DOHH2 (cell line): Measurements from ENCODE around the gene PPP2R2B.

Source experiments
- H3F3A ChIP-seq: fragments of 200-600 bp; sonication (generic), shearing (Covaris generic); 2 replicates; pipeline ENCODE4 v1.6.0; 2016; ENCODE audit warnings: antibody characterized with exemption, mild to moderate bottlenecking; ENCODE audit not compliant: control insufficient read depth, insufficient read depth
- H3K27ac ChIP-seq: fragments of 200-600 bp; sonication (generic); 2 replicates; pipeline ENCODE4 v1.5.1; 2014; ENCODE audit warnings: low read depth, mild to moderate bottlenecking, low read length, moderate library complexity
- H3K27me3 ChIP-seq: fragments of 200-600 bp; sonication (generic); 2 replicates; pipeline ENCODE4 v1.6.1; 2014; ENCODE audit warnings: mild to moderate bottlenecking, low read length, mixed read lengths; ENCODE audit not compliant: control insufficient read depth
- H3K36me3 ChIP-seq: fragments of 200-600 bp; sonication (generic); 2 replicates; pipeline ENCODE4 v1.6.1; 2014; ENCODE audit warnings: mild to moderate bottlenecking, low read length, moderate library complexity, mixed read lengths; ENCODE audit not compliant: control insufficient read depth
- H3K4me1 ChIP-seq: fragments of 200-600 bp; sonication (generic); 2 replicates; pipeline ENCODE4 v1.6.1; 2014; ENCODE audit warnings: mild to moderate bottlenecking, low read length, mixed read lengths; ENCODE audit not compliant: control insufficient read depth
- H3K4me2 ChIP-seq: fragments of 200-600 bp; sonication (generic); 2 replicates; pipeline ENCODE4 v1.6.0; 2014; ENCODE audit warnings: mild to moderate bottlenecking, low read length, moderate library complexity
- H3K4me3 ChIP-seq: fragments of 200-600 bp; sonication (generic); 2 replicates; pipeline ENCODE4 v1.5.1; 2014; ENCODE audit warnings: mild to moderate bottlenecking, low read length, mixed read lengths
- H3K79me2 ChIP-seq: fragments of 200-600 bp; sonication (generic); 2 replicates; pipeline ENCODE4 v1.6.1; 2014; ENCODE audit warnings: mild to moderate bottlenecking, low read length, mixed read lengths; ENCODE audit not compliant: control insufficient read depth
- H3K9me2 ChIP-seq: fragments of 200-600 bp; sonication (generic); replicated peaks from 2 replicates; pipeline ENCODE4 v1.6.1; 2014; ENCODE audit warnings: mild to moderate bottlenecking, low read length, mixed read lengths; ENCODE audit not compliant: control insufficient read depth
- H3K9me3 ChIP-seq: fragments of 200-600 bp; sonication (generic); 2 replicates; pipeline ENCODE4 v1.6.1; 2014; ENCODE audit warnings: antibody characterized with exemption, low read length, mixed read lengths; ENCODE audit not compliant: control insufficient read depth, insufficient read depth
- H4K20me1 ChIP-seq: fragments of 200-600 bp; sonication (generic); 2 replicates; pipeline ENCODE4 v1.6.0; 2014; ENCODE audit warnings: low read depth, mild to moderate bottlenecking, antibody characterized with exemption, low read length, moderate library complexity; ENCODE audit not compliant: control insufficient read depth, insufficient read depth
- EZH2phosphoT487 ChIP-seq: fragments of 200-600 bp; sonication (generic); IDR thresholded peaks from 2 replicates; pipeline ENCODE4 v1.6.1; 2017; ENCODE audit warnings: borderline replicate concordance, mild to moderate bottlenecking, antibody characterized with exemption, low read length, moderate library complexity, mixed read lengths
- TF ChIP-seq, protein P1 (sequence below): fragments of 200-600 bp; sonication (generic); IDR thresholded peaks from one replicate; pipeline ENCODE4 v1.5.1; 2014; ENCODE audit warnings: antibody characterized with exemption, mild to moderate bottlenecking, low read depth, low read length; ENCODE audit not compliant: poor library complexity, severe bottlenecking

The PPP2R2B gene

DNA sequence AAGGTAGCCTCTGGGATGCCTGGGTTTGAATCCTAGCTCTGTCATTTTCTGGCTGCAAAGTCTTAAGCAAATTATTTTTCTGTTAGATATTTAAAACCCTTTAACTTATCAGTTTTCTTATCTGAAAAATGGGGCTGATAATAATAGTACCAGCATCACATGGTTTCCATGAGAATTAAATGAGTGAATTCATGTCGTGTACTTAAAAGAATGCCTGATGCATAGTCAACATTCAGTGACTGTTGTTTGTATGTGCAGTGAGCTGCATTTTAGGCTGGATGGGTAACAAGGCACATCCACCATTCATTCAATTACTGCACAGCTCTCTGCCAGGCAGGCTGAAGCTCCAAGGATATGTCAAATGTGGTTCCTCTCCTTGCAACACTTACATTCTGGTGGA lies 122.0 kb downstream of the PPP2R2B start:
- Histone ChIP-seq H3K4me1 (no peaks in the 10 kb centered on the region), H3K9me3 (no peaks in the 10 kb centered on the region), H3F3A (no peaks in the 10 kb centered on the region), H3K4me2 (no peak overlapping the region), H3K27ac (no peak overlapping the region), H3K4me3 (no peak overlapping the region), H4K20me1 (no peaks in the 10 kb centered on the region), H3K79me2 (no peaks in the 10 kb centered on the region), H3K36me3 (no peaks in the 10 kb centered on the region), H3K9me2 (no peaks in the 10 kb centered on the region), H3K27me3 (no peaks in the 10 kb centered on the region)
- TF ChIP-seq, protein P1, sequence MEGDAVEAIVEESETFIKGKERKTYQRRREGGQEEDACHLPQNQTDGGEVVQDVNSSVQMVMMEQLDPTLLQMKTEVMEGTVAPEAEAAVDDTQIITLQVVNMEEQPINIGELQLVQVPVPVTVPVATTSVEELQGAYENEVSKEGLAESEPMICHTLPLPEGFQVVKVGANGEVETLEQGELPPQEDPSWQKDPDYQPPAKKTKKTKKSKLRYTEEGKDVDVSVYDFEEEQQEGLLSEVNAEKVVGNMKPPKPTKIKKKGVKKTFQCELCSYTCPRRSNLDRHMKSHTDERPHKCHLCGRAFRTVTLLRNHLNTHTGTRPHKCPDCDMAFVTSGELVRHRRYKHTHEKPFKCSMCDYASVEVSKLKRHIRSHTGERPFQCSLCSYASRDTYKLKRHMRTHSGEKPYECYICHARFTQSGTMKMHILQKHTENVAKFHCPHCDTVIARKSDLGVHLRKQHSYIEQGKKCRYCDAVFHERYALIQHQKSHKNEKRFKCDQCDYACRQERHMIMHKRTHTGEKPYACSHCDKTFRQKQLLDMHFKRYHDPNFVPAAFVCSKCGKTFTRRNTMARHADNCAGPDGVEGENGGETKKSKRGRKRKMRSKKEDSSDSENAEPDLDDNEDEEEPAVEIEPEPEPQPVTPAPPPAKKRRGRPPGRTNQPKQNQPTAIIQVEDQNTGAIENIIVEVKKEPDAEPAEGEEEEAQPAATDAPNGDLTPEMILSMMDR = no peak
- TF ChIP-seq EZH2phosphoT487 = no peak

DNA sequence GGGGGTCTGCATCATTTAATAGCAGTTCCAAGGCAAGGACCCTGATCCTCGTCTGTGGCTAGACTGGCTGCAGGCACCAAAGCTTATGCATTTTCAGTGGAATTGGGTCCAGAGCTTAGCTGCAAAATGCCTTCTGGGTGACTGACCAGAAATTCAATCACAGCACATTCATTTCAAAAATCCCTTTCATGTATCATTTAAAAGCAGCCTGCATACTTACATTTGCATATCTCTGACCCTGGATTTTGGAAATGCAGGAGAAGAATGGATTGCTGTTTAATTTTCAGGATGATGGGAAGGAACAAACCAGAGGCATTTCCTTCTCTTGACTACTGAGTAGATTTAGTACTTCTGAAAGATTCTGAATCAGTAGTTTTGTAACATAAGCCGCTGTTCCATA lies 122.8 kb downstream of the PPP2R2B start:
- H3K27ac ChIP-seq = no peak overlapping the region
- no peak overlapping the region for H3K4me3 ChIP-seq
- H3K9me3 ChIP-seq = no peaks in the 10 kb centered on the region
- H3K4me1 ChIP-seq = no peaks in the 10 kb centered on the region
- H3K4me2 ChIP-seq = no peak overlapping the region
- no peaks in the 10 kb centered on the region for H3K27me3 ChIP-seq
- no peaks in the 10 kb centered on the region for H4K20me1 ChIP-seq
- TF ChIP-seq, protein P1 = no peak
- no peak for TF ChIP-seq EZH2phosphoT487
- no peaks in the 10 kb centered on the region for H3K36me3 ChIP-seq
- no peaks in the 10 kb centered on the region for H3K79me2 ChIP-seq
- H3K9me2 ChIP-seq = no peaks in the 10 kb centered on the region
- no peaks in the 10 kb centered on the region for H3F3A ChIP-seq

DNA sequence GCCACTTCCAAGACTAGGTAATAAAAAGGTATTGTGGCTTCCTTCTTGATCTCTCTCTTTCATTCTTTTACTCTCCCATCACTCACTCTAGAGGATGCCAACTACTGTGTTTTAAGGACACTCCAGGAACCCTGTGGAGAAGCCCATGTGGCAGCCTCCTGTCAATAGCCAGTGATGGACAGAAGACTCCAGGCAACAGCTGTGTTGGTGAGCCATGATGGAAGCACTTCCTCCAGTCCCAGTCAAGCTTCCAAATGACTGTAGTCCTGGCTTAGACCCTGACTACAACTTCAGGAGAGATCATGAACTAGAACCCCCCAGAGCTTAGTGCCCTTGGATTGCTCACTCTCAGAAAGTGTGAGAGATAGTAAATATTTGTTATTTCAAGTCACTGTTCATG lies 123.9 kb downstream of the PPP2R2B start:
- Histone ChIP-seq H3K36me3 (no peaks in the 10 kb centered on the region), H3F3A (no peaks in the 10 kb centered on the region), H3K4me1 (no peaks in the 10 kb centered on the region), H3K79me2 (no peaks in the 10 kb centered on the region), H3K9me2 (no peaks in the 10 kb centered on the region), H3K27me3 (no peaks in the 10 kb centered on the region), H4K20me1 (no peaks in the 10 kb centered on the region), H3K27ac (no peak overlapping the region), H3K9me3 (no peaks in the 10 kb centered on the region), H3K4me2 (no peak overlapping the region), H3K4me3 (no peak overlapping the region)
- TF ChIP-seq, protein P1 = no peak
- TF ChIP-seq EZH2phosphoT487 = no peak

DNA sequence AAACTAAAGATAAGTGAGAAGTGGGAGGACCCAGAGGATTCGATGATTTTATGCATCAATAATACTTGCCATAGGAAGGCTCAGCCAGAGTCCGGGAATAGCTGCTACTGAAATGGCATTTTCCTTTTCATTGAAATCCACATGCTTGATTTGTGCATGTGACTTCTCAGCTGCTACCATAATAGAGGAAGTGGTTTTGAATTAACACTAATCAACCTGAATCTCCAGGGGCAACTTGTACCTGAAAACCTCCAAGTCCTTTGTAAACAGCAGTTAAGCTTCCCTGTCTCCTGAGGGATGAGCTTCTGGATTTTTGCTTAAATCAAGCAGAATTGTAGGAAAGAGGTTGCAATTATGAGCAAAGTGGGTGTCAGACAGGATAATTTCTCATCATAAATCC lies 124.9 kb downstream of the PPP2R2B start:
- Histone ChIP-seq H3K4me3 (no peak overlapping the region), H4K20me1 (no peaks in the 10 kb centered on the region), H3K27me3 (no peaks in the 10 kb centered on the region), H3K36me3 (no peaks in the 10 kb centered on the region), H3K4me2 (no peak overlapping the region), H3K9me3 (no peaks in the 10 kb centered on the region), H3K9me2 (no peaks in the 10 kb centered on the region), H3K79me2 (no peaks in the 10 kb centered on the region), H3K27ac (no peak overlapping the region), H3K4me1 (no peaks in the 10 kb centered on the region), H3F3A (no peaks in the 10 kb centered on the region)
- no peak for TF ChIP-seq EZH2phosphoT487
- TF ChIP-seq, protein P1 = no peak
